ENCODE results near the gene ADGRB2.
A peak's percentile ranks its signal among the peaks of the same experiment; 100 is the strongest.

ADGRB2 gene

GRCh38 chr1:31762323-31762722 is 1.8 kb downstream of the ADGRB2 start:
- Histone ChIP-seq H2AFZ (ENCODE audit: low read length) (no peak overlapping the region), H3K4me1 (ENCODE audit: insufficient read depth, low read length, poor library complexity, severe bottlenecking) (peaks cover 32% of the 10 kb centered on the region), H3K9me2 (replicated peaks; ENCODE audit: low read depth, low read length) (no peaks in the 10 kb centered on the region), H3K9me3 (ENCODE audit: insufficient read depth, low read depth, low read length) (no peaks in the 10 kb centered on the region), H3K4me2 (ENCODE audit: low read depth, low read length, poor library complexity, severe bottlenecking) (peak overlapping the region; percentile 96), H3K27me3 (ENCODE audit: insufficient read depth, low read length, poor library complexity, severe bottlenecking) (no peaks in the 10 kb centered on the region), H3K9ac (ENCODE audit: low read depth, low read length, poor library complexity, severe bottlenecking) (no peak overlapping the region), H3K4me3 (ENCODE audit: low read length, poor library complexity, severe bottlenecking) (peak overlapping the region; percentile 75), H3K36me3 (ENCODE audit: insufficient read depth, low read length) (no peaks in the 10 kb centered on the region), H3F3A (ENCODE audit: low read depth) (no peaks in the 10 kb centered on the region), H3K79me2 (ENCODE audit: insufficient read depth, low read length) (no peaks in the 10 kb centered on the region), H4K20me1 (ENCODE audit: insufficient read depth, low read length, poor library complexity, severe bottlenecking) (peaks cover 8% of the 10 kb centered on the region)
- no peak for TF ChIP-seq EZH2phosphoT487 (IDR thresholded peaks at IDR 0.05; ENCODE audit: borderline replicate concordance)
- TF ChIP-seq, protein P1, sequence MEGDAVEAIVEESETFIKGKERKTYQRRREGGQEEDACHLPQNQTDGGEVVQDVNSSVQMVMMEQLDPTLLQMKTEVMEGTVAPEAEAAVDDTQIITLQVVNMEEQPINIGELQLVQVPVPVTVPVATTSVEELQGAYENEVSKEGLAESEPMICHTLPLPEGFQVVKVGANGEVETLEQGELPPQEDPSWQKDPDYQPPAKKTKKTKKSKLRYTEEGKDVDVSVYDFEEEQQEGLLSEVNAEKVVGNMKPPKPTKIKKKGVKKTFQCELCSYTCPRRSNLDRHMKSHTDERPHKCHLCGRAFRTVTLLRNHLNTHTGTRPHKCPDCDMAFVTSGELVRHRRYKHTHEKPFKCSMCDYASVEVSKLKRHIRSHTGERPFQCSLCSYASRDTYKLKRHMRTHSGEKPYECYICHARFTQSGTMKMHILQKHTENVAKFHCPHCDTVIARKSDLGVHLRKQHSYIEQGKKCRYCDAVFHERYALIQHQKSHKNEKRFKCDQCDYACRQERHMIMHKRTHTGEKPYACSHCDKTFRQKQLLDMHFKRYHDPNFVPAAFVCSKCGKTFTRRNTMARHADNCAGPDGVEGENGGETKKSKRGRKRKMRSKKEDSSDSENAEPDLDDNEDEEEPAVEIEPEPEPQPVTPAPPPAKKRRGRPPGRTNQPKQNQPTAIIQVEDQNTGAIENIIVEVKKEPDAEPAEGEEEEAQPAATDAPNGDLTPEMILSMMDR (conservative IDR thresholded peaks at IDR 0.05; ENCODE audit: low read length) = no peak

GRCh38 chr1:31761883-31762282 is 2.3 kb downstream of the ADGRB2 start:
- no peak overlapping the region for H2AFZ ChIP-seq (ENCODE audit: low read length)
- peaks cover 32% of the 10 kb centered on the region for H3K4me1 ChIP-seq (ENCODE audit: insufficient read depth, low read length, poor library complexity, severe bottlenecking)
- peaks cover 8% of the 10 kb centered on the region for H4K20me1 ChIP-seq (ENCODE audit: insufficient read depth, low read length, poor library complexity, severe bottlenecking)
- no peaks in the 10 kb centered on the region for H3K9me2 ChIP-seq (replicated peaks; ENCODE audit: low read depth, low read length)
- peak overlapping the region; percentile 96 for H3K4me2 ChIP-seq (ENCODE audit: low read depth, low read length, poor library complexity, severe bottlenecking)
- no peaks in the 10 kb centered on the region for H3K27me3 ChIP-seq (ENCODE audit: insufficient read depth, low read length, poor library complexity, severe bottlenecking)
- no peaks in the 10 kb centered on the region for H3K79me2 ChIP-seq (ENCODE audit: insufficient read depth, low read length)
- H3K9ac ChIP-seq (ENCODE audit: low read depth, low read length, poor library complexity, severe bottlenecking) = no peak overlapping the region
- no peaks in the 10 kb centered on the region for H3K9me3 ChIP-seq (ENCODE audit: insufficient read depth, low read depth, low read length)
- H3K4me3 ChIP-seq (ENCODE audit: low read length, poor library complexity, severe bottlenecking) = peak overlapping the region; percentile 75
- H3K36me3 ChIP-seq (ENCODE audit: insufficient read depth, low read length) = no peaks in the 10 kb centered on the region
- H3F3A ChIP-seq (ENCODE audit: low read depth) = no peaks in the 10 kb centered on the region
- TF ChIP-seq, protein P1 (conservative IDR thresholded peaks at IDR 0.05; ENCODE audit: low read length) = no peak; the same call in 1 of the 2 replicates
- no peak for TF ChIP-seq EZH2phosphoT487 (IDR thresholded peaks at IDR 0.05; ENCODE audit: borderline replicate concordance)

- Histone ChIP-seq H3K9me3 (ENCODE audit: insufficient read depth, low read depth, low read length) (no peaks in the 10 kb centered on the region), H3K27me3 (ENCODE audit: insufficient read depth, low read length, poor library complexity, severe bottlenecking) (no peaks in the 10 kb centered on the region), H3K36me3 (ENCODE audit: insufficient read depth, low read length) (no peaks in the 10 kb centered on the region), H3K4me2 (ENCODE audit: low read depth, low read length, poor library complexity, severe bottlenecking) (peak overlapping the region; percentile 77), H3K79me2 (ENCODE audit: insufficient read depth, low read length) (no peaks in the 10 kb centered on the region), H3K4me3 (ENCODE audit: low read length, poor library complexity, severe bottlenecking) (peak overlapping the region; percentile 84), H3K9me2 (replicated peaks; ENCODE audit: low read depth, low read length) (no peaks in the 10 kb centered on the region), H4K20me1 (ENCODE audit: insufficient read depth, low read length, poor library complexity, severe bottlenecking) (peaks cover 8% of the 10 kb centered on the region), H3F3A (ENCODE audit: low read depth) (no peaks in the 10 kb centered on the region), H3K9ac (ENCODE audit: low read depth, low read length, poor library complexity, severe bottlenecking) (peak overlapping the region; percentile 65), H2AFZ (ENCODE audit: low read length) (peak overlapping the region; percentile 96), H3K4me1 (ENCODE audit: insufficient read depth, low read length, poor library complexity, severe bottlenecking) (peaks cover 32% of the 10 kb centered on the region)
- TF ChIP-seq, protein P1 (conservative IDR thresholded peaks at IDR 0.05; ENCODE audit: low read length) = no peak
- TF ChIP-seq EZH2phosphoT487 (IDR thresholded peaks at IDR 0.05; ENCODE audit: borderline replicate concordance) = no peak
Measured at GRCh38 chr1:31760471-31761470, 3.4 kb downstream of the ADGRB2 start.

Data from Loucy (cell line).